Measurements from ENCODE around the gene CD58.
A peak's percentile ranks its signal among the peaks of the same experiment; 100 is the strongest.

Gene CD58

GRCh38 chr1:116538544-116538943 is 32.3 kb downstream of the CD58 start:
- ATAC-seq = peak; percentile 91 to 92

GRCh38 chr1:116537898-116538297 is 32.9 kb downstream of the CD58 start:
- ATAC-seq = no peak

GRCh38 chr1:116537040-116537831 is 33.6 kb downstream of the CD58 start:
- ATAC-seq = peak; percentile 40 to 49

- ATAC-seq = no peak
These were observed 36.6 kb downstream of the CD58 start for GRCh38 chr1:116534014-116534739.

- ATAC-seq = no peak
These were observed 37.4 kb downstream of the CD58 start for GRCh38 chr1:116533429-116533820.

GRCh38 chr1:116532671-116533428 is 38.0 kb downstream of the CD58 start:
- ATAC-seq = no peak

- no peak for ATAC-seq
These were observed 38.9 kb downstream of the CD58 start for GRCh38 chr1:116531917-116532316.

- no peak for ATAC-seq
These were observed 41.1 kb downstream of the CD58 start for GRCh38 chr1:116529681-116530080.

- ATAC-seq = no peak
These were observed 41.6 kb downstream of the CD58 start for GRCh38 chr1:116529199-116529631.

GRCh38 chr1:116528329-116529083 is 42.3 kb downstream of the CD58 start:
- ATAC-seq = no peak

- ATAC-seq = no peak
These were observed 45.4 kb downstream of the CD58 start for GRCh38 chr1:116525440-116525839.

- no peak for ATAC-seq
These were observed 49.6 kb downstream of the CD58 start for GRCh38 chr1:116521186-116521585.

GRCh38 chr1:116518400-116518799 is 52.4 kb downstream of the CD58 start:
- no peak for ATAC-seq

- ATAC-seq = no peak
These were observed 54.2 kb downstream of the CD58 start for GRCh38 chr1:116516631-116517030.

- ATAC-seq = no peak
These were observed 55.1 kb downstream of the CD58 start for GRCh38 chr1:116515702-116516101.

- ATAC-seq = peak; percentile 77 to 83
These were observed 55.9 kb downstream of the CD58 start for GRCh38 chr1:116514708-116515525.

GRCh38 chr1:116513956-116514355 is 56.9 kb downstream of the CD58 start:
- no peak for ATAC-seq

- no peak for ATAC-seq
These were observed 59.3 kb downstream of the CD58 start for GRCh38 chr1:116511459-116512019.

- ATAC-seq = no peak
These were observed 60.5 kb downstream of the CD58 start for GRCh38 chr1:116510361-116510760.

- peak; percentile 53 to 59 for ATAC-seq
These were observed 61.5 kb downstream of the CD58 start for GRCh38 chr1:116508984-116509980.

Measured in activated CD4-positive, CD25-positive, alpha-beta regulatory T cell treated with anti-CD3 and anti-CD28 coated beads, Interleukin-2, amount 50 U/mL, for 24 hours (primary cell).